Measurements from ENCODE around the gene DTWD2.
"Not testable (repeated sequence)": the region's sequence is repeated elsewhere in the genome, so short reads cannot be mapped to it uniquely, and the experiment has no call there.

Gene DTWD2

GRCh38 chr5:118933703-118934102 lies 54.6 kb downstream of the DTWD2 start:
- TF ChIP-seq CTCF (IDR thresholded peaks at IDR 0.05; ENCODE audit: extremely low read depth, missing control alignments): no peak
- no peak for DNase-seq (ENCODE audit: low spot score)

GRCh38 chr5:118931564-118931963 lies 56.8 kb downstream of the DTWD2 start:
- no peak for DNase-seq (ENCODE audit: low spot score)
- no peak for TF ChIP-seq CTCF (IDR thresholded peaks at IDR 0.05; ENCODE audit: extremely low read depth, missing control alignments)

- TF ChIP-seq CTCF (IDR thresholded peaks at IDR 0.05; ENCODE audit: extremely low read depth, missing control alignments): no peak
- DNase-seq (ENCODE audit: low spot score): no peak
These were observed 64.3 kb downstream of the DTWD2 start for GRCh38 chr5:118924006-118924389.

- no peak for TF ChIP-seq CTCF (IDR thresholded peaks at IDR 0.05; ENCODE audit: extremely low read depth, missing control alignments)
- DNase-seq (ENCODE audit: low spot score): no peak
These were observed 64.9 kb downstream of the DTWD2 start for GRCh38 chr5:118923295-118924005.

- TF ChIP-seq CTCF (IDR thresholded peaks at IDR 0.05; ENCODE audit: extremely low read depth, missing control alignments): no peak
- DNase-seq (ENCODE audit: low spot score): no peak
These were observed 66.5 kb downstream of the DTWD2 start for GRCh38 chr5:118921866-118922265.

GRCh38 chr5:118919016-118919415 lies 69.3 kb downstream of the DTWD2 start:
- DNase-seq (ENCODE audit: low spot score): no peak
- no peak for TF ChIP-seq CTCF (IDR thresholded peaks at IDR 0.05; ENCODE audit: extremely low read depth, missing control alignments)

- DNase-seq (ENCODE audit: low spot score): no peak
- TF ChIP-seq CTCF (IDR thresholded peaks at IDR 0.05; ENCODE audit: extremely low read depth, missing control alignments): no peak
These were observed 70.1 kb downstream of the DTWD2 start for GRCh38 chr5:118918232-118918631.

- DNase-seq (ENCODE audit: low spot score): not testable (repeated sequence)
These were observed 80.8 kb downstream of the DTWD2 start for GRCh38 chr5:118907536-118907935.

Measured in GM20000 (cell line).